ENCODE data around the gene DAGLA.

Gene DAGLA

DNA sequence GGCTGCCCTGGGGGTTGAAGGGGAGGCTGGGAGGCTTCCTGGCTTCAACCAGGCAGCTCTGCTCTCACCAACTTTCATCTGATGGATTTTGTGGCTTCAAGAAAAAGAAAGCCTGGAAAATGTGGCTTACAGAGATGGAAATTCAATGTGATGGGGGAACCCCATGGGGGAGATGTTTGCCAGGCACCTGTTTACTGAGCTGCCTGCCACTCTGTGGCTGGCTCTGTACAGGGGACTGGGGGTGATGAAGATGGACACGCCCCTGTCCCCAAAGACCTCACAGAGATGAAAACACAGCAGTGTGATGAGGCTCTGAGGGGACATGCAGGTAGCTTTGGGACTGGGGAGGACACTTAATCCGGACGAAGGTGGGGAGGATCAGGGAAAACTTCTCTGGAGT, 102.1 kb downstream of the DAGLA start:
- Histone ChIP-seq H3K36me3 (replicated peaks; ENCODE audit: insufficient read depth, low read length) (no peaks in the 10 kb centered on the region), H3K4me1 (ENCODE audit: low read length) (no peaks in the 10 kb centered on the region), H3K9me2 (replicated peaks; ENCODE audit: insufficient read depth, low read length) (no peaks in the 10 kb centered on the region), H2AFZ (ENCODE audit: low read length) (no peak overlapping the region), H3K4me3 (ENCODE audit: low read length) (no peak overlapping the region), H3K79me2 (ENCODE audit: low read length) (no peaks in the 10 kb centered on the region), H3K27ac (ENCODE audit: low read length) (no peak overlapping the region), H3K4me2 (ENCODE audit: low read depth, low read length) (no peak overlapping the region), H3K9ac (ENCODE audit: low read length) (no peak overlapping the region), H3K9me3 (replicated peaks; ENCODE audit: insufficient read depth, low read length) (no peaks in the 10 kb centered on the region), H4K20me1 (ENCODE audit: insufficient read depth, low read length) (no peaks in the 10 kb centered on the region), H3F3A (ENCODE audit: insufficient read depth, low read length) (no peaks in the 10 kb centered on the region), H3K27me3 (replicated peaks; ENCODE audit: insufficient read depth, low read length) (no peaks in the 10 kb centered on the region)
- DNase-seq = no peak
- TF ChIP-seq EZH2phosphoT487 (IDR thresholded peaks at IDR 0.05; ENCODE audit: low read length) (no peak), EZH2 (optimal IDR thresholded peaks at IDR 0.05; ENCODE audit: low read depth, low read length) (no peak)
- TF ChIP-seq, protein P1, sequence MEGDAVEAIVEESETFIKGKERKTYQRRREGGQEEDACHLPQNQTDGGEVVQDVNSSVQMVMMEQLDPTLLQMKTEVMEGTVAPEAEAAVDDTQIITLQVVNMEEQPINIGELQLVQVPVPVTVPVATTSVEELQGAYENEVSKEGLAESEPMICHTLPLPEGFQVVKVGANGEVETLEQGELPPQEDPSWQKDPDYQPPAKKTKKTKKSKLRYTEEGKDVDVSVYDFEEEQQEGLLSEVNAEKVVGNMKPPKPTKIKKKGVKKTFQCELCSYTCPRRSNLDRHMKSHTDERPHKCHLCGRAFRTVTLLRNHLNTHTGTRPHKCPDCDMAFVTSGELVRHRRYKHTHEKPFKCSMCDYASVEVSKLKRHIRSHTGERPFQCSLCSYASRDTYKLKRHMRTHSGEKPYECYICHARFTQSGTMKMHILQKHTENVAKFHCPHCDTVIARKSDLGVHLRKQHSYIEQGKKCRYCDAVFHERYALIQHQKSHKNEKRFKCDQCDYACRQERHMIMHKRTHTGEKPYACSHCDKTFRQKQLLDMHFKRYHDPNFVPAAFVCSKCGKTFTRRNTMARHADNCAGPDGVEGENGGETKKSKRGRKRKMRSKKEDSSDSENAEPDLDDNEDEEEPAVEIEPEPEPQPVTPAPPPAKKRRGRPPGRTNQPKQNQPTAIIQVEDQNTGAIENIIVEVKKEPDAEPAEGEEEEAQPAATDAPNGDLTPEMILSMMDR (IDR thresholded peaks at IDR 0.05; ENCODE audit: low read length) = no peak

DNA sequence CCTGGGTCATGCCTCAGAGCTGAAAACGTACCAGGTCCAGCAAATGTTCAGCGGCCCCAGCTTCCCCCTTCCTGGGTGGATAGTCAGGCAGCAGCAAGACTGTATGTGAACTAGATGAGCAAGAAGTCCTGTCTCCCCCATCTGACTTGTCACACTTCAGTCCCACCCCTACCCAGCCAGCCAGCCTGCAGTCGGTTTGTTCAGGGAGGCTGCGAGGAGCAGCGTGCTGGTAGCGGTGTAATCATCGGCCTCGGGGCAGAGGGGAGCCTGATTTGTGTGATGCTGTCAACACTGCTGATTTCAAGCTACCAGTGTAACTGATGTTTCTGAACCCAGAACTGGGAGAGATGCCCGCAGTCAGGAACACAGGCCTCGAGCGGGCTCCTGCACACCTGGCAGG, 102.7 kb downstream of the DAGLA start:
- Histone ChIP-seq H2AFZ (ENCODE audit: low read length) (no peak overlapping the region), H3K27me3 (replicated peaks; ENCODE audit: insufficient read depth, low read length) (no peaks in the 10 kb centered on the region), H3K4me1 (ENCODE audit: low read length) (no peaks in the 10 kb centered on the region), H3K36me3 (replicated peaks; ENCODE audit: insufficient read depth, low read length) (no peaks in the 10 kb centered on the region), H3K9ac (ENCODE audit: low read length) (no peak overlapping the region), H3K79me2 (ENCODE audit: low read length) (peaks cover 2% of the 10 kb centered on the region; the same call in 1 of the 2 replicates), H4K20me1 (ENCODE audit: insufficient read depth, low read length) (no peaks in the 10 kb centered on the region), H3K4me3 (ENCODE audit: low read length) (no peak overlapping the region), H3K9me3 (replicated peaks; ENCODE audit: insufficient read depth, low read length) (no peaks in the 10 kb centered on the region), H3F3A (ENCODE audit: insufficient read depth, low read length) (no peaks in the 10 kb centered on the region), H3K27ac (ENCODE audit: low read length) (no peak overlapping the region), H3K4me2 (ENCODE audit: low read depth, low read length) (no peak overlapping the region), H3K9me2 (replicated peaks; ENCODE audit: insufficient read depth, low read length) (no peaks in the 10 kb centered on the region)
- no peak for DNase-seq
- TF ChIP-seq EZH2phosphoT487 (IDR thresholded peaks at IDR 0.05; ENCODE audit: low read length) (no peak), EZH2 (optimal IDR thresholded peaks at IDR 0.05; ENCODE audit: low read depth, low read length) (no peak)
- TF ChIP-seq, protein P1 (IDR thresholded peaks at IDR 0.05; ENCODE audit: low read length) = no peak

DNA sequence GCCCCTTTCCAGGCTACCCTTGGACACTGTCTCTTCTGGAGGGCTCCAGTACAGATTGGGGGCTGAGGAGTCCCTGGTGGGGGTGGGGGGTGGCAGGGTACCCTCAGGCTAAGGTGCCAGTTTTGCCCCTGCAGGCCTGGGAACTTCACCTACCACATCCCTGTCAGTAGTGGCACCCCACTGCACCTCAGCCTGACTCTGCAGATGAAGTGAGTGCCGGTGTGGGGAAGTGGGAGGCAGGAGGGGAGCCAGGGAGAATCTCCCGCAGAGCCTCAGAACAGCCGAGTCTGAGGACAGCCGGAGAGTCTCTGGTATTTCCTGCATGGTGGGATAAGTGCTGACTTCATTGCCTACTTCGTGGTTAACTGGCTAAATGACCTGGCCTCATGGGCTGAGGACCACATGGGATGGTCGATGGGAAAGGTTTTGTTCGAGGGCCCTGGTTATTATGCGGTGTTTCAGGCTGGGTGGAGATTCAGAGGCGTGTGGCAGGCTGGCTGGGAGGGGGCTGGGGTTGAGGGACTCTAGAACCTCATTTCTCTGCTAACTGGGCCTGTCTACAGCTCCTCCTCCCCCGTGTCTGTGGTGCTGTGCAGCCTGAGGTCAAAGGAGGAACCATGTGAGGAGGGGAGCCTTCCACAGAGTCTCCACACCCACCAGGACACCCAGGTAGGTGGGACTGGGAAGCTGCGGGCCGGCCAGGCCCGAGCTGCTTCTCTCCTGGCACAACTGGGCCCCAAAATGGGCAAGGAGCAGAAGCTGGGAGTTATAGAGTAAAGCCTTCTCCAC, 103.7 kb downstream of the DAGLA start:
- H3K27me3 ChIP-seq (replicated peaks; ENCODE audit: insufficient read depth, low read length) = no peaks in the 10 kb centered on the region
- DNase-seq = no peak
- no peak overlapping the region for H3K4me2 ChIP-seq (ENCODE audit: low read depth, low read length)
- no peak overlapping the region for H2AFZ ChIP-seq (ENCODE audit: low read length)
- no peaks in the 10 kb centered on the region for H3K36me3 ChIP-seq (replicated peaks; ENCODE audit: insufficient read depth, low read length)
- H4K20me1 ChIP-seq (ENCODE audit: insufficient read depth, low read length) = no peaks in the 10 kb centered on the region
- no peak overlapping the region for H3K4me3 ChIP-seq (ENCODE audit: low read length)
- no peaks in the 10 kb centered on the region for H3F3A ChIP-seq (ENCODE audit: insufficient read depth, low read length)
- no peaks in the 10 kb centered on the region for H3K9me3 ChIP-seq (replicated peaks; ENCODE audit: insufficient read depth, low read length)
- no peaks in the 10 kb centered on the region for H3K4me1 ChIP-seq (ENCODE audit: low read length)
- H3K9me2 ChIP-seq (replicated peaks; ENCODE audit: insufficient read depth, low read length) = no peaks in the 10 kb centered on the region
- peaks cover 3% of the 10 kb centered on the region; the same call in 1 of the 2 replicates for H3K79me2 ChIP-seq (ENCODE audit: low read length)
- no peak overlapping the region for H3K27ac ChIP-seq (ENCODE audit: low read length)
- no peak for TF ChIP-seq EZH2phosphoT487 (IDR thresholded peaks at IDR 0.05; ENCODE audit: low read length)
- TF ChIP-seq, protein P1 (IDR thresholded peaks at IDR 0.05; ENCODE audit: low read length) = no peak
- H3K9ac ChIP-seq (ENCODE audit: low read length) = no peak overlapping the region

Data from MM.1S (cell line).